Measurements from ENCODE around the gene MRPL43. TPM values are rescaled to one million over a fixed set of nuclear protein-coding genes. Genes with fewer than 3 reads are reported as not detected.
"Not testable (repeated sequence)": the region's sequence is repeated elsewhere in the genome, so short reads cannot be mapped to it uniquely, and the experiment has no call there.

MRPL43 gene
- polyA plus RNA-seq, 3 donors, result 94.5 to 128 (median 103) TPM

GRCh38 chr10:100993986-100994708 is 6.8 kb upstream of the MRPL43 start:
- no peak for DNase-seq

GRCh38 chr10:100989088-100989487 is 1.8 kb upstream of the MRPL43 start:
- no peak for DNase-seq

- DNase-seq, result no peak
Measured at GRCh38 chr10:100988166-100988565, 869 bp upstream of the MRPL43 start.

GRCh38 chr10:100987685-100988049 is 370 bp upstream of the MRPL43 start:
- no peak for DNase-seq

- no peak for DNase-seq
Measured at GRCh38 chr10:100986623-100986951, 710 bp downstream of the MRPL43 start.

GRCh38 chr10:100985336-100985735 is 2.0 kb downstream of the MRPL43 start:
- no peak for DNase-seq

GRCh38 chr10:100984672-100985177 is 2.6 kb downstream of the MRPL43 start:
- no peak for DNase-seq

- no peak for DNase-seq
Measured at GRCh38 chr10:100983868-100984671, 3.2 kb downstream of the MRPL43 start.

- DNase-seq, result no peak
Measured at GRCh38 chr10:100982916-100983830, 4.1 kb downstream of the MRPL43 start.

GRCh38 chr10:100981178-100981772 is 6.0 kb downstream of the MRPL43 start:
- DNase-seq, result no peak

GRCh38 chr10:100980711-100981110 is 6.6 kb downstream of the MRPL43 start:
- no peak for DNase-seq

- no peak for DNase-seq
Measured at GRCh38 chr10:100980311-100980710, 7.0 kb downstream of the MRPL43 start.

- no peak for DNase-seq
Measured at GRCh38 chr10:100979791-100980272, 7.5 kb downstream of the MRPL43 start.

- DNase-seq, result no peak
Measured at GRCh38 chr10:100978901-100979195, 8.4 kb downstream of the MRPL43 start.

GRCh38 chr10:100978121-100978900 is 9.0 kb downstream of the MRPL43 start:
- DNase-seq, result no peak

GRCh38 chr10:100977436-100977835 is 9.9 kb downstream of the MRPL43 start:
- DNase-seq, result no peak

- no peak for DNase-seq
Measured at GRCh38 chr10:100976906-100977305, 10.4 kb downstream of the MRPL43 start.

GRCh38 chr10:100975397-100975796 is 11.9 kb downstream of the MRPL43 start:
- not testable (repeated sequence) for DNase-seq

- DNase-seq, result no peak
Measured at GRCh38 chr10:100972904-100973535, 14.3 kb downstream of the MRPL43 start.

- DNase-seq, result no peak
Measured at GRCh38 chr10:100972115-100972903, 15.0 kb downstream of the MRPL43 start.
